HG03066 (cell line): ENCODE data around the gene LSAMP.
A peak's percentile ranks its signal among the peaks of the same experiment; 100 is the strongest.
"Not testable (repeated sequence)": the region's sequence is repeated elsewhere in the genome, so short reads cannot be mapped to it uniquely, and the experiment has no call there.

ENCODE experiments used
- ATAC-seq: cut with Tn5 transposase; IDR thresholded peaks from one replicate; pipeline ENCODE4 v1.9.1; 2021; ENCODE audit warnings: low read depth; ENCODE audit not compliant: unreplicated experiment

Gene LSAMP

GRCh38 chr3:115790759-115791158, 654.5 kb downstream of the LSAMP start:
- ATAC-seq, result no peak

DNA sequence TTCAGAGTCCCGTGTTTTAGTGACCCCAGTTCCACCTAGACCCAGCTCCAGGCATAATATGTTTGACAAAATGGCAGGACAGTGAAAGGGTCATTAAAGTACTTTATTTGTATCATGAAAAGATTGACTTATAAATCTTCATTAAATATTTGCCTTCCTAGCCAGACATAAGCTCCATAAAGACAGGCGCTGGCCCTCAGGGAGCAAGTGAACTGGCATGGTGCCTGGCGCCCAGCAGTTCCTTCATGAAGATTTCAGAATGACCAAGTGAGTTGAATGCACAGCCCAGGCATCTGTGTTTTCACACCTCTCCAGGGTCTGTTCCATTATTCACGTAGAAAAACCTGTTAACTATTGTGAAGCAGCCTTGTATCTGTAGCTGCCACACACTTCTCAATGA, 655.8 kb downstream of the LSAMP start:
- ATAC-seq, result no peak

- no peak for ATAC-seq
These were observed 656.3 kb downstream of the LSAMP start for GRCh38 chr3:115788921-115789470.

GRCh38 chr3:115787818-115788217, 657.5 kb downstream of the LSAMP start:
- no peak for ATAC-seq

- no peak for ATAC-seq
These were observed 659.5 kb downstream of the LSAMP start for GRCh38 chr3:115785782-115786181.

- no peak for ATAC-seq
These were observed 660.3 kb downstream of the LSAMP start for GRCh38 chr3:115784739-115785536.

- ATAC-seq, result peak; percentile 89
These were observed 661.1 kb downstream of the LSAMP start for GRCh38 chr3:115783938-115784738.

- not testable (repeated sequence) for ATAC-seq
These were observed 661.9 kb downstream of the LSAMP start for GRCh38 chr3:115783426-115783825.

- no peak for ATAC-seq
These were observed 666.3 kb downstream of the LSAMP start for GRCh38 chr3:115779011-115779410.

- no peak for ATAC-seq
These were observed 672.3 kb downstream of the LSAMP start for GRCh38 chr3:115772951-115773350.

DNA sequence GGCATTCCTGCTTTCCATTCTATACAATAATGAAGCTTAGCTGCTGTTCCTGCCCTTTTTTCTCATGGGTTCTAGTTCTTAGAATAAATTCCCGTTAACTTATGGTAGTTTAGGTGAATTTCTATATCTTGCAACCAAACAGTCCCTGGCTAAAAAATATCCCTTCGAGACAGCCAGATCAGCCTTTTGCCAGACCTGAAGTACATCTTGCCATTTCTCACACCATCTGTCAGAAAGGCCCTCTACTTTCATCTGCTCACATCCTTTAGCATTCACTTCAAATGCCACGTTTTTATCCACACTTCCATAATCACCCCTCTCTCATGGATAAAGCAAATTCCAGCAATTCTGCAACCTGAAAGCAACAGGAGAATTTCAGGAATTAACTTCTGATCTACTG, 676.6 kb downstream of the LSAMP start:
- ATAC-seq, result no peak

DNA sequence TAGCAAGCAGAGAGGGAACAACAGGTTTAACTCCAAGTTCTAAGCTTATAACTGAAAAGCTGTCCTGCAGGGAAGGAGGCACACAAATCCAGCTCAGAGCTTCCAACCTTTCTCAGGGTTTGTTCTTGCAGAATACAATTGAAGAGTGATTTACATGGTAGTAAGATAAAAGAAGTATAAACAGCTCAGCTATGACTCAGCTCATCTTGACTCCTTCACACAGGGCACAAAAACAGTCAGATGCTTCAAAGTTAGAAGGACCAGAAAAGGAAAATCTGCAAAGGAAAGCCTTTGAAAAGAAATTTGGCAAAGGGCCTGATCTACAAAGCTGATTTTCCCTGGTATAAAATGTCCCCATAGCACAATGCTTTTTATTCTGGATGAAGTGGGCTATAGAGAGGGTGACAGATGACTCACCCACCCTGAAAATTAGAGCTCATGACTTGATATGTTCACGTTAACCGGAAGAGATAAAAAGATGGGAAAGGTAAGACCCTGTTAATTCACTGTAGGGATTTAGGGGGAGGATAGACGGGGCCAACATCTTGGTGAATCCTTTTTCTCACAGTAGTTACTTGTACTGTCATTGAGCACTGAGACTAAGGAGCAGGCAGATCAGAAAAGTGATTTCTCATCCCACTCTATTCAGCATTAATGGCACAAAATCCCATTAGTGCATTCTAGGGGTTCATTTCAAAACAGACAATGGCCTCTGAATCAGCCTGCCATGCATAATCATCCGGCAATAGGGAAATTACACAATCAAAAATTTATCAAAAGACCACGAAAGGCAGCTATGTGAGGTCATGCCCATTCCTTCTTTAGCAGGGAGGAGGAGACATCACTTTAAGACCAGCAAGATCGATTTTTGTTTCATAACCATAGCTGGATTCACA, 678.5 kb downstream of the LSAMP start:
- no peak for ATAC-seq

DNA sequence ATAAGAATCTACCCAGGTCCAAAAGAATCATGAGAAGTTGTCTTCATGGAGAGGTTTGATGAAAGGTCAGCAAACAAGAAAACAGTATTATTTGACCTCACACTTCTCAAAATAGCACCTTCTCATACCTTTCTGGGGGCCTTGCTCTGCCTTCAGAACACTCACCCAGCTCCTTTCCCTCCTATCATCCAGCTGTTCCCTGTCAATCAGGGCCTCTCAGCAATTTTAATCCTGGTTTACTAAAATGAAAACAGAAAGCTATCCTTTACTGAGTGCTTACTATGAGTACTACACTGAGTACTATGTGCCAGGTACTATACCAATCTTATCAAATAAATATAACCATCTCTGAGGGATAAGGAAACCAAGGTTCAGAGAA, 683.4 kb downstream of the LSAMP start:
- no peak for ATAC-seq

DNA sequence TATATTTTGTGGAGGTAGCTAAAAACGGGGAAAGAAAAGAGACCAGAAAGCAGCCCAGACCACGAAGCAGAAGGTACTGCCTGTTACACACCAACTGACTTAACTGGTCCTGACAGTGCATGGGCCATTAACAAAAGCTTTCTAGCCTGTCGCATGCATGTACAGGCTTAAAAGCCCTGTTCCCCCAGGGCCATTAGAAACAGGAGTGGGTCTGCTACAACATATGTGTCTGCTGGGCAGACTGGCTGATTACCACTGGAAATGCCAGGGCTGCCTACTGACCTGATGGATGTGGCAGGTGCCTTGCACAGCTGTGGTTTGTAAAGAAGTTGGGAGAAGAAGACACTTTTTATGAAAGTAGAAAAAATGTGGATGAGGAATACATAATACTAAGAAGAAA, 684.6 kb downstream of the LSAMP start:
- ATAC-seq, result no peak

DNA sequence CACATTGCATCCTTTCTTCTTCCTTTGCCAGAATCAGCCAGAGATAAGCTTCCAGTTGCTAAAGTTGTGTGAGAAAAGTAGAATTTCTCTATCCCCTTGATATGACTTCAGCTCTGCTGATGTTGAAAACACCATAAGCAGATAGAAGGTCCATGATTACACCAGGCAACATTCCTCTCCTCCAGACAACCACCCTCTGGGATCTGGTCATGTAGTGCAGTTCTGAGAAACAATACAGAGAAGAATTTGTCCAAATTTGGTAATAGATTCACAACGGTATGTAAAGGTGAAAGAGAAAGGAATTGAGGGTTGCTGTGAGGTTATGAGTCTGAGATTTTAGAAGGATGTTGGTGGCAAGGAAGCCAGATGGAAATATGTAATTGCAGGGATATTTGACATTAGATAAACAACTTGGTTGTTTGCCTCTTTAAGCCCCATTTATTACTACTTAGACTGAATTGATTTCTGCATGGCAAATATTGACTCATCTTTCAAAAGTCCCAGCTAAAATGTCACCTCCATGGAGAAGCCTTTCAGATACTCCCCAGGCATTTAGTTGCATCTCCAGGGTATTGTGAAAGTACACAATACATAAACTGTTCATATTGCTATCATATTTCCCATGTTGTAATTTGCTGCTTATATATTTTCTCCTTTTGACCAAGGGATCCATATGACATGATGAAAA, 687.1 kb downstream of the LSAMP start:
- no peak for ATAC-seq

DNA sequence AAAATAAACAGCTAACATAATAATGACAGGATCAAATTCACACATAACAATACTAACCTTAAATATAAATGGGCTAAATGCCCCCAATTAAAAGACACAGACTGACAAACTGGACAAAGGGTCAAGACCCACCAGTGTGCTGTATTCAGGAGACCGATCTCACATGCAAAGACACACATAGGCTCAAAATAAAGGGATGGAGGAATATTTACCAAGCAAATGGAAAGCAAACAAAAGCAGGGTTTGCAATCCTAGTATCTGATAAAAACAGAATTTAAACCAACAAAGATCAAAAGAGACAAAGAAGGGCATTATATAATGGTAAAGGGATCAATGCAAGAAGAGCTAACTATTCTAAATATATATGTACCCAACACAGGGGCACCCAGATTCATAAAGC, 692.3 kb downstream of the LSAMP start:
- ATAC-seq, result not testable (repeated sequence)
